ENCODE measurements around the gene OVCA2.

- TF ChIP-seq CTCF (IDR thresholded peaks at IDR 0.05; ENCODE audit: insufficient read depth, low read length, poor library complexity, severe bottlenecking) (peak; percentile 23), EZH2phosphoT487 (conservative IDR thresholded peaks at IDR 0.05; ENCODE audit: low read length) (no peak)
Observed at GRCh38 chr17:2064980-2065785, 23.4 kb downstream of the OVCA2 start.

Data from SU-DHL-6 (cell line).